ENCODE data around the gene CALR3. TPM values are rescaled to one million over a fixed set of nuclear protein-coding genes. Genes with fewer than 3 reads are reported as not detected.

CALR3 gene
- total RNA-seq, 1 donor from 2014 or later, result not detected

GRCh38 chr19:16463341-16463990 lies 32.5 kb downstream of the CALR3 start:
- no peak for DNase-seq
- Histone ChIP-seq H3K27me3 (no peaks in the 10 kb centered on the region), H3K27ac (no peak overlapping the region), H3K9me3 (no peaks in the 10 kb centered on the region), H3K36me3 (no peaks in the 10 kb centered on the region), H3K4me1 (peaks cover 8% of the 10 kb centered on the region), H3K4me3 (no peak overlapping the region)
- no peak for ATAC-seq
- intact Hi-C loops (cut with DNase I), result no loop called here
- TF ChIP-seq CTCF (IDR thresholded peaks at IDR 0.05), result no peak

GRCh38 chr19:16462757-16463250 lies 33.2 kb downstream of the CALR3 start:
- intact Hi-C loops (cut with DNase I), result no loop called here
- Histone ChIP-seq H3K4me3 (no peak overlapping the region), H3K27me3 (no peaks in the 10 kb centered on the region), H3K36me3 (no peaks in the 10 kb centered on the region), H3K4me1 (peaks cover 15% of the 10 kb centered on the region), H3K9me3 (no peaks in the 10 kb centered on the region), H3K27ac (peak overlapping the region; percentile 11)
- DNase-seq, result no peak
- no peak for ATAC-seq
- TF ChIP-seq CTCF (IDR thresholded peaks at IDR 0.05), result no peak

- TF ChIP-seq CTCF (IDR thresholded peaks at IDR 0.05), result no peak
- no peaks in the 10 kb centered on the region for H3K27me3 ChIP-seq
- ATAC-seq (no peak), DNase-seq (no peak)
- no peak overlapping the region for H3K4me3 ChIP-seq
- peaks cover 27% of the 10 kb centered on the region for H3K4me1 ChIP-seq
- H3K27ac ChIP-seq, result no peak overlapping the region
- no peaks in the 10 kb centered on the region for H3K36me3 ChIP-seq
- intact Hi-C loops (cut with DNase I), result no loop called here
- H3K9me3 ChIP-seq, result no peaks in the 10 kb centered on the region
These were observed 34.3 kb downstream of the CALR3 start for GRCh38 chr19:16461630-16462051.

- Histone ChIP-seq H3K36me3 (no peaks in the 10 kb centered on the region), H3K4me3 (no peak overlapping the region), H3K4me1 (peaks cover 28% of the 10 kb centered on the region), H3K9me3 (no peaks in the 10 kb centered on the region), H3K27me3 (no peaks in the 10 kb centered on the region), H3K27ac (no peak overlapping the region)
- TF ChIP-seq CTCF (IDR thresholded peaks at IDR 0.05), result no peak
- DNase-seq, result no peak
- intact Hi-C loops (cut with DNase I), result no loop called here
- ATAC-seq, result no peak
These were observed 35.5 kb downstream of the CALR3 start for GRCh38 chr19:16460454-16460853.

GRCh38 chr19:16459680-16460079 lies 36.3 kb downstream of the CALR3 start:
- Histone ChIP-seq H3K27ac (no peak overlapping the region), H3K36me3 (no peaks in the 10 kb centered on the region), H3K9me3 (no peaks in the 10 kb centered on the region), H3K4me3 (no peak overlapping the region), H3K27me3 (no peaks in the 10 kb centered on the region), H3K4me1 (peaks cover 28% of the 10 kb centered on the region)
- DNase-seq (no peak), ATAC-seq (no peak)
- intact Hi-C loops (cut with DNase I), result no loop called here
- no peak for TF ChIP-seq CTCF (IDR thresholded peaks at IDR 0.05)

Data from upper lobe of right lung (tissue), 1 donor.